GM18951 (cell line): Measurements from ENCODE around the gene ENDOV.

Experiments
- POLR2A ChIP-seq: IDR thresholded peaks from 4 replicates; pipeline ENCODE4 v1.6.1; 2011; ENCODE audit warnings: mild to moderate bottlenecking; ENCODE audit not compliant: insufficient read length, insufficient read depth; ENCODE audit errors: extremely low read depth
- in situ Hi-C: fragments of 300-500 bp; cut with MboI; formaldehyde crosslinking; loops from one replicate; pipeline ENCODE4 v1.12.0; 2022; ENCODE audit warnings: low sequenced_read_pairs, mixed read lengths, inconsistent platforms; ENCODE audit not compliant: unreplicated experiment

The ENDOV gene

GRCh38 chr17:80457236-80457856, 42.4 kb downstream of the ENDOV start:
- in situ Hi-C loops, result no loop called here
- no peak for TF ChIP-seq POLR2A

- in situ Hi-C loops, result no loop called here
- TF ChIP-seq POLR2A, result no peak
These were observed 43.0 kb downstream of the ENDOV start for GRCh38 chr17:80458016-80458415.

- no peak for TF ChIP-seq POLR2A
- in situ Hi-C loops, result no loop called here
These were observed 44.3 kb downstream of the ENDOV start for GRCh38 chr17:80459234-80459633.

- TF ChIP-seq POLR2A, result no peak
- in situ Hi-C loops, result no loop called here
These were observed 45.5 kb downstream of the ENDOV start for GRCh38 chr17:80460429-80460834.

- no peak for TF ChIP-seq POLR2A
- in situ Hi-C loops, result no loop called here
These were observed 46.7 kb downstream of the ENDOV start for GRCh38 chr17:80461528-80462160.

- in situ Hi-C loops, result no loop called here
These were observed 48.9 kb downstream of the ENDOV start for GRCh38 chr17:80463784-80464400.

GRCh38 chr17:80464486-80464885, 49.5 kb downstream of the ENDOV start:
- in situ Hi-C loops, result no loop called here
- TF ChIP-seq POLR2A, result no peak

More at GRCh38 chr17:80463784-80464400, 48.9 kb downstream of the ENDOV start:
- no peak for TF ChIP-seq POLR2A

- in situ Hi-C loops, result no loop called here
These were observed 50.5 kb downstream of the ENDOV start for GRCh38 chr17:80465327-80465974.

GRCh38 chr17:80466188-80466705, 51.3 kb downstream of the ENDOV start:
- no peak for TF ChIP-seq POLR2A
- in situ Hi-C loops, result no loop called here

More at GRCh38 chr17:80465327-80465974, 50.5 kb downstream of the ENDOV start:
- TF ChIP-seq POLR2A, result no peak

- no peak for TF ChIP-seq POLR2A
- in situ Hi-C loops, result no loop called here
These were observed 53.3 kb downstream of the ENDOV start for GRCh38 chr17:80468242-80468641.

- in situ Hi-C loops, result no loop called here
- TF ChIP-seq POLR2A, result no peak
These were observed 54.0 kb downstream of the ENDOV start for GRCh38 chr17:80468781-80469493.

- in situ Hi-C loops, result no loop called here
These were observed 54.7 kb downstream of the ENDOV start for GRCh38 chr17:80469667-80470066.

GRCh38 chr17:80470603-80471002, 55.6 kb downstream of the ENDOV start:
- in situ Hi-C loops, result no loop called here
- no peak for TF ChIP-seq POLR2A

More at GRCh38 chr17:80469667-80470066, 54.7 kb downstream of the ENDOV start:
- TF ChIP-seq POLR2A, result no peak
